ENCODE results near the gene SLC12A3. TPM values are rescaled to one million over a fixed set of nuclear protein-coding genes. Genes with fewer than 3 reads are reported as not detected.
A peak's percentile ranks its signal among the peaks of the same experiment; 100 is the strongest.

Gene SLC12A3
- total RNA-seq, 1 donor from 2014 or later: 5.0 TPM

- no peaks in the 10 kb centered on the region for H3K9me3 Mint-ChIP-seq
- H3K27ac Mint-ChIP-seq: peak overlapping the region; percentile 96
- ChIA-PET POLR2A (interaction anchor here (0.5 to 20.0 kb wide), 18 partner anchors 9 to 150 kb away, joined by 3 to 795 read pairs (median 4); partner anchors contain the start of genes HERPUD1 and NLRC5), CTCF (interaction anchor here (0.7 to 2.0 kb wide), 5 partner anchors 16 to 53 kb away, joined by 3 to 4 read pairs (median 3); no protein-coding TSS in a partner anchor)
- intact Hi-C loops (cut with micrococcal nuclease): no loop called here
- H3K4me3 Mint-ChIP-seq: peak overlapping the region; percentile 64
- H3K36me3 Mint-ChIP-seq (ENCODE audit: low read depth): no peaks in the 10 kb centered on the region
- no peaks in the 10 kb centered on the region for H3K27me3 Mint-ChIP-seq
- ATAC-seq (ENCODE audit: low read depth) (no peak), DNase-seq (no peak)
- H3K4me1 Mint-ChIP-seq: peaks cover 68% of the 10 kb centered on the region
- TF ChIP-seq CTCF (IDR thresholded peaks at IDR 0.05): no peak
Measured at GRCh38 chr16:56910654-56911539, 45.9 kb downstream of the SLC12A3 start.

- intact Hi-C loops (cut with micrococcal nuclease): loop anchor here (1.0 to 2.0 kb wide), 2 partner anchors 19 to 23 kb away; no protein-coding TSS in a partner anchor
- H3K9me3 Mint-ChIP-seq: no peaks in the 10 kb centered on the region
- no peaks in the 10 kb centered on the region for H3K27me3 Mint-ChIP-seq
- ATAC-seq (ENCODE audit: low read depth): peak; percentile 81
- H3K27ac Mint-ChIP-seq: peak overlapping the region; percentile 96
- peak overlapping the region; percentile 64 for H3K4me3 Mint-ChIP-seq
- CTCF ChIA-PET: interaction anchor here (0.7 to 2.0 kb wide), 5 partner anchors 17 to 52 kb away, joined by 3 to 4 read pairs (median 3); no protein-coding TSS in a partner anchor
- peak; percentile 70 for DNase-seq
- POLR2A ChIA-PET: interaction anchor here (0.6 to 20.0 kb wide), 13 partner anchors 8 to 130 kb away, joined by 3 to 795 read pairs (median 8); partner anchors contain the start of genes HERPUD1 and NLRC5
- H3K36me3 Mint-ChIP-seq (ENCODE audit: low read depth): no peaks in the 10 kb centered on the region
- peaks cover 79% of the 10 kb centered on the region for H3K4me1 Mint-ChIP-seq
- no peak for TF ChIP-seq CTCF (IDR thresholded peaks at IDR 0.05)
Measured at GRCh38 chr16:56911771-56912571, 47.0 kb downstream of the SLC12A3 start.

GRCh38 chr16:56912746-56913708 lies 48.0 kb downstream of the SLC12A3 start:
- POLR2A ChIA-PET: interaction anchor here (0.5 to 20.0 kb wide), 7 partner anchors 9 to 276 kb away, joined by 3 to 795 read pairs (median 5); partner anchors contain the start of gene HERPUD1
- Mint-ChIP-seq H3K27ac (peak overlapping the region; percentile 96), H3K4me1 (peaks cover 89% of the 10 kb centered on the region), H3K9me3 (peaks cover under 1% of the 10 kb centered on the region), H3K36me3 (ENCODE audit: low read depth) (no peaks in the 10 kb centered on the region), H3K4me3 (peak overlapping the region; percentile 64), H3K27me3 (no peaks in the 10 kb centered on the region)
- DNase-seq: no peak
- TF ChIP-seq CTCF (IDR thresholded peaks at IDR 0.05): no peak
- intact Hi-C loops (cut with micrococcal nuclease): loop anchor here (1.0 to 2.0 kb wide), 2 partner anchors 18 to 24 kb away; no protein-coding TSS in a partner anchor
- CTCF ChIA-PET: interaction anchor here (1.1 to 1.8 kb wide), 3 partner anchors 21 to 46 kb away, joined by 4 to 6 read pairs (median 5); no protein-coding TSS in a partner anchor
- peak; percentile 6 for ATAC-seq (ENCODE audit: low read depth)

- Mint-ChIP-seq H3K4me1 (peaks cover 99% of the 10 kb centered on the region), H3K27me3 (no peaks in the 10 kb centered on the region), H3K4me3 (no peak overlapping the region), H3K36me3 (ENCODE audit: low read depth) (no peaks in the 10 kb centered on the region), H3K27ac (peak overlapping the region; percentile 96), H3K9me3 (peaks cover 3% of the 10 kb centered on the region)
- DNase-seq: no peak
- ChIA-PET POLR2A (interaction anchor here (20.0 kb wide), 1 partner anchor 22 kb away, joined by 795 read pairs; the partner anchor contains the start of gene HERPUD1), CTCF (interaction anchor here (1.1 to 1.6 kb wide), 2 partner anchors 46 to 48 kb away, joined by 3 read pairs; no protein-coding TSS in a partner anchor)
- TF ChIP-seq CTCF (IDR thresholded peaks at IDR 0.05): no peak
- intact Hi-C loops (cut with micrococcal nuclease): no loop called here
- ATAC-seq (ENCODE audit: low read depth): no peak
Measured at GRCh38 chr16:56914896-56915295, 49.9 kb downstream of the SLC12A3 start.

All from activated B cell treated with CpG ODN at 0.5 μM for 24 hours (primary cell).